Liver (tissue), 9 donors: ENCODE results near the gene SMAD5. TPM values are rescaled to one million over a fixed set of nuclear protein-coding genes. Genes with fewer than 3 reads are reported as not detected.

Source experiments
- DNase-seq: peaks from one replicate; pipeline ENCODE4 v3.0.0-alpha.2; 2017; ENCODE audit warnings: low spot score
- H3K27ac ChIP-seq, 2 donors: one replicate each; pipeline ENCODE4 v1.7.0; 2013; ENCODE audit warnings: inconsistent platforms in 2 of 2, low read length in 2 of 2, control low read depth in 1 of 2, low read depth in 1 of 2, mild to moderate bottlenecking in 1 of 2
- H3K27me3 ChIP-seq, 4 donors: one replicate each; pipeline versions ENCODE4 v1.6.1 to v1.7.0; 2013; ENCODE audit warnings: low read length in 3 of 4, inconsistent platforms in 1 of 4, mild to moderate bottlenecking in 1 of 4, moderate library complexity in 1 of 4; ENCODE audit not compliant: control insufficient read depth in 4 of 4, insufficient read depth in 4 of 4
- H3K36me3 ChIP-seq, 4 donors: one replicate each; pipeline versions ENCODE4 v1.6.1 to v1.7.0; 2013; ENCODE audit warnings: low read length in 3 of 4, mild to moderate bottlenecking in 3 of 4, low read depth in 1 of 4, moderate library complexity in 1 of 4; ENCODE audit not compliant: control insufficient read depth in 4 of 4, insufficient read depth in 3 of 4
- H3K4me1 ChIP-seq, 4 donors: one replicate each; pipeline versions ENCODE4 v1.6.1 to v1.7.0; 2013; ENCODE audit warnings: low read length in 3 of 4, mild to moderate bottlenecking in 3 of 4, moderate library complexity in 1 of 4; ENCODE audit not compliant: control insufficient read depth in 4 of 4, insufficient read depth in 4 of 4
- H3K4me3 ChIP-seq, 3 donors: one replicate each; pipeline versions ENCODE4 v1.6.1 to v1.7.0; 2013; ENCODE audit warnings: low read length in 3 of 3, control low read depth in 1 of 3, low read depth in 1 of 3, mild to moderate bottlenecking in 1 of 3
- H3K9ac ChIP-seq, 2 donors: one replicate each; pipeline ENCODE4 v1.7.0; 2013; ENCODE audit warnings: low read length in 2 of 2, mild to moderate bottlenecking in 2 of 2, moderate library complexity in 2 of 2, control low read depth in 1 of 2, low read depth in 1 of 2
- H3K9me3 ChIP-seq, 4 donors: one replicate each; pipeline versions ENCODE4 v1.6.1 to v1.7.0; 2013; ENCODE audit warnings: low read length in 3 of 4; ENCODE audit not compliant: control insufficient read depth in 4 of 4
- EGR1 ChIP-seq, 2 donors: IDR thresholded peaks; 2 replicates each; pipeline ENCODE4 v1.6.1; 2016 to 2018; ENCODE audit warnings: antibody characterized with exemption in 2 of 2, low read depth in 2 of 2
- FOXA1 ChIP-seq: IDR thresholded peaks from 2 replicates; pipeline ENCODE4 v1.6.1; 2016; ENCODE audit warnings: antibody characterized with exemption
- FOXA2 ChIP-seq: IDR thresholded peaks from 2 replicates; pipeline ENCODE4 v1.6.1; 2016; ENCODE audit warnings: antibody characterized with exemption
- GABPA ChIP-seq, 2 donors: IDR thresholded peaks in 1 of 2; conservative IDR thresholded peaks in 1 of 2; 2 replicates each; pipeline ENCODE4 v1.6.1; 2016; ENCODE audit warnings: antibody characterized with exemption in 2 of 2, mild to moderate bottlenecking in 1 of 2, moderate library complexity in 1 of 2
- HNF4A ChIP-seq, 2 donors: conservative IDR thresholded peaks; 2 replicates each; pipeline ENCODE4 v1.6.1; 2016; ENCODE audit warnings: antibody characterized with exemption in 2 of 2, mild to moderate bottlenecking in 2 of 2
- HNF4G ChIP-seq: IDR thresholded peaks from 2 replicates; pipeline ENCODE4 v1.6.1; 2016; ENCODE audit warnings: antibody characterized with exemption
- JUND ChIP-seq, 2 donors: IDR thresholded peaks; 2 replicates each; pipeline ENCODE4 v1.6.1; 2016; ENCODE audit warnings: antibody characterized with exemption in 2 of 2
- MAX ChIP-seq: IDR thresholded peaks from 2 replicates; pipeline ENCODE4 v1.6.1; 2016; ENCODE audit warnings: antibody characterized with exemption
- NR2F2 ChIP-seq: IDR thresholded peaks from 2 replicates; pipeline ENCODE4 v1.6.1; 2016; ENCODE audit warnings: antibody characterized with exemption
- RAD21 ChIP-seq, 2 donors: IDR thresholded peaks; 2 replicates each; pipeline ENCODE4 v1.6.1; 2016; ENCODE audit warnings: antibody characterized with exemption in 2 of 2, mild to moderate bottlenecking in 2 of 2
- REST ChIP-seq: IDR thresholded peaks from 2 replicates; pipeline ENCODE4 v1.6.1; 2016; ENCODE audit warnings: antibody characterized with exemption, mild to moderate bottlenecking
- RXRA ChIP-seq, 2 donors: IDR thresholded peaks; 2 replicates each; pipeline ENCODE4 v1.6.1; 2017 to 2018; ENCODE audit warnings: antibody characterized with exemption in 2 of 2, mild to moderate bottlenecking in 1 of 2
- SP1 ChIP-seq: IDR thresholded peaks from 2 replicates; pipeline ENCODE4 v1.6.1; 2018; ENCODE audit warnings: antibody characterized with exemption, mild to moderate bottlenecking
- WGBS: extraction: QIAGEN DNeasy Blood & Tissue Kit; methylation state at CpG from one replicate; pipeline ENCODE4 v1.1.7; 2013; 5-methylcytosine and 5-hydroxymethylcytosine counted together
- polyA plus RNA-seq, 2 donors: library from polyadenylated mRNA; stranded (reverse) in 1 of 2; unstranded in 1 of 2; fragments of 200-250 nt in 1 of 2; fragments of >200 nt in 1 of 2; fragmentation: Nextera tagmentation in 1 of 2; extraction: Ambion mirVana in 1 of 2; gene quantifications; one replicate each; pipeline versions ENCODE4 v1.2.1 to v1.2.3, GENCODE V29; 2013 to 2015
- total RNA-seq, 2 donors: library from RNA; depleted of rRNA; stranded (reverse); fragments of >200 nt; gene quantifications; one replicate each; pipeline ENCODE4 v1.2.3, GENCODE V29; 2014
- TF ChIP-seq, protein P1 (sequence below): fragments of 150-350 bp; IDR thresholded peaks from 2 replicates; pipeline ENCODE4 v1.5.1; 2017; ENCODE audit warnings: improper control_type of control experiment, low read depth, low read length; ENCODE audit not compliant: missing input control
- TF ChIP-seq, protein P2 (sequence below): IDR thresholded peaks from 2 replicates; pipeline ENCODE4 v1.6.1; 2016; ENCODE audit warnings: antibody characterized with exemption
- donor health status: healthy.
- donor health status: healthy.
- donor health status: healthy.
- donor health status: healthy.
- donor health status: healthy.

The SMAD5 gene
- total and polyA plus RNA-seq, 4 donors, result 5.9 to 42.0 (median 16.3) TPM

- WGBS, result 90% methylated on average over 4 of the region's 4 CpGs
Measured at GRCh38 chr5:136215812-136216211, 83.2 kb downstream of the SMAD5 start.

DNA sequence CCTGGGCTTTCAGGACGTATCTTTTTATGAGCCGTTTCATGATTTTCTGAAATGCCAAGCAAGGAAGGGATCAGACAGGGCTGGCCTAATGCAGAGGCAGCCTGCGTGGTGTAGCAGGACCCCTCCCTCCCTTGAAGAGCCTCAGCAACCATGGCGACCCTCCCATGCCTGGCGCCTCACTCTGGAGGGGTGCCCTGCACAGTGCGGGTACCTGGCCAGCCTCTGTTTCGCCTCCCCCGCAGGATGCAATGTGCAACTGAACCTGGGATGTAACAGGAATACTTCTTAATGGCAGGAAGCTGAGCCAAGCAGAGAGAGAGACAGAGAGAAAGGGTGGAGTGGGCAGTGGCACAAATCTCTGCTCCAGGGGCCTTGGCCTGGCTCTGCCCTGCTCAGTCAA is 83.6 kb downstream of the SMAD5 start:
- Histone ChIP-seq H3K9me3 (peaks cover 0 to 3% (median 2%) of the 10 kb centered on the region in 4 donors), H3K27ac (no peak overlapping the region), H3K4me3 (no peak overlapping the region), H3K9ac (no peak overlapping the region), H3K4me1 (no peaks in the 10 kb centered on the region), H3K27me3 (peaks cover 0 to 5% (median 0%) of the 10 kb centered on the region in 4 donors), H3K36me3 (no peaks in the 10 kb centered on the region)
- TF ChIP-seq HNF4G (no peak), FOXA2 (no peak), RXRA (IDR thresholded peaks at IDR 0.05) (no peak), NR2F2 (no peak), REST (no peak), JUND (IDR thresholded peaks at IDR 0.05) (no peak), HNF4A (conservative IDR thresholded peaks at IDR 0.05) (no peak), EGR1 (IDR thresholded peaks at IDR 0.05; ENCODE audit: low read depth in 2 of 2) (no peak), FOXA1 (no peak), GABPA (IDR thresholded peaks at IDR 0.05 in 1 of 2, conservative IDR thresholded peaks at IDR 0.05 in 1 of 2) (no peak), RAD21 (IDR thresholded peaks at IDR 0.05) (no peak), MAX (no peak)
- TF ChIP-seq, protein P1, sequence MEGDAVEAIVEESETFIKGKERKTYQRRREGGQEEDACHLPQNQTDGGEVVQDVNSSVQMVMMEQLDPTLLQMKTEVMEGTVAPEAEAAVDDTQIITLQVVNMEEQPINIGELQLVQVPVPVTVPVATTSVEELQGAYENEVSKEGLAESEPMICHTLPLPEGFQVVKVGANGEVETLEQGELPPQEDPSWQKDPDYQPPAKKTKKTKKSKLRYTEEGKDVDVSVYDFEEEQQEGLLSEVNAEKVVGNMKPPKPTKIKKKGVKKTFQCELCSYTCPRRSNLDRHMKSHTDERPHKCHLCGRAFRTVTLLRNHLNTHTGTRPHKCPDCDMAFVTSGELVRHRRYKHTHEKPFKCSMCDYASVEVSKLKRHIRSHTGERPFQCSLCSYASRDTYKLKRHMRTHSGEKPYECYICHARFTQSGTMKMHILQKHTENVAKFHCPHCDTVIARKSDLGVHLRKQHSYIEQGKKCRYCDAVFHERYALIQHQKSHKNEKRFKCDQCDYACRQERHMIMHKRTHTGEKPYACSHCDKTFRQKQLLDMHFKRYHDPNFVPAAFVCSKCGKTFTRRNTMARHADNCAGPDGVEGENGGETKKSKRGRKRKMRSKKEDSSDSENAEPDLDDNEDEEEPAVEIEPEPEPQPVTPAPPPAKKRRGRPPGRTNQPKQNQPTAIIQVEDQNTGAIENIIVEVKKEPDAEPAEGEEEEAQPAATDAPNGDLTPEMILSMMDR, result no peak
- TF ChIP-seq, protein P2, sequence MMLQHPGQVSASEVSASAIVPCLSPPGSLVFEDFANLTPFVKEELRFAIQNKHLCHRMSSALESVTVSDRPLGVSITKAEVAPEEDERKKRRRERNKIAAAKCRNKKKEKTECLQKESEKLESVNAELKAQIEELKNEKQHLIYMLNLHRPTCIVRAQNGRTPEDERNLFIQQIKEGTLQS, result no peak
- WGBS, result 92% methylated on average over 8 of the region's 8 CpGs
- no peak for DNase-seq

More at GRCh38 chr5:136215812-136216211, 83.2 kb downstream of the SMAD5 start:
- H3K4me1 ChIP-seq, result no peaks in the 10 kb centered on the region
- peaks cover 0 to 5% (median 0%) of the 10 kb centered on the region in 4 donors for H3K27me3 ChIP-seq
- DNase-seq, result no peak
- no peaks in the 10 kb centered on the region for H3K9me3 ChIP-seq
- no peak overlapping the region for H3K9ac ChIP-seq
- H3K36me3 ChIP-seq, result no peaks in the 10 kb centered on the region
- no peak overlapping the region for H3K4me3 ChIP-seq
- TF ChIP-seq, protein P1, result no peak
- TF ChIP-seq FOXA2, result no peak
- TF ChIP-seq NR2F2, result no peak
- TF ChIP-seq GABPA (IDR thresholded peaks at IDR 0.05 in 1 of 2, conservative IDR thresholded peaks at IDR 0.05 in 1 of 2), result no peak
- no peak for TF ChIP-seq SP1
- TF ChIP-seq, protein P2, result no peak
- TF ChIP-seq FOXA1, result no peak
- no peak for TF ChIP-seq RXRA (IDR thresholded peaks at IDR 0.05)
- no peak overlapping the region for H3K27ac ChIP-seq
